ENCODE measurements around the gene MMP11.

- TF ChIP-seq MXI1 (conservative IDR thresholded peaks at IDR 0.05; ENCODE audit: poor library complexity, severe bottlenecking) (no peak), CTCF (IDR thresholded peaks at IDR 0.05; ENCODE audit: poor library complexity, severe bottlenecking) (no peak), REST (IDR thresholded peaks at IDR 0.05; ENCODE audit: borderline replicate concordance) (no peak), RAD21 (conservative IDR thresholded peaks at IDR 0.05) (no peak), EZH2 (IDR thresholded peaks at IDR 0.05; ENCODE audit: borderline replicate concordance, insufficient read depth, low read length, poor library complexity, severe bottlenecking) (no peak)
Measured at GRCh38 chr22:23752750-23753149, 19.9 kb upstream of the MMP11 start.

All from neural cell (in vitro differentiated cells).